DMS79 (cell line): ENCODE data around the gene KCTD5.
"Not testable (repeated sequence)": the region's sequence is repeated elsewhere in the genome, so short reads cannot be mapped to it uniquely, and the experiment has no call there.

ENCODE experiments used
- DNase-seq: peaks from one replicate; lab custom pipeline; 2025; lab: John Stamatoyannopoulos, UW

The KCTD5 gene, protein sequence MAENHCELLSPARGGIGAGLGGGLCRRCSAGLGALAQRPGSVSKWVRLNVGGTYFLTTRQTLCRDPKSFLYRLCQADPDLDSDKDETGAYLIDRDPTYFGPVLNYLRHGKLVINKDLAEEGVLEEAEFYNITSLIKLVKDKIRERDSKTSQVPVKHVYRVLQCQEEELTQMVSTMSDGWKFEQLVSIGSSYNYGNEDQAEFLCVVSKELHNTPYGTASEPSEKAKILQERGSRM

DNA sequence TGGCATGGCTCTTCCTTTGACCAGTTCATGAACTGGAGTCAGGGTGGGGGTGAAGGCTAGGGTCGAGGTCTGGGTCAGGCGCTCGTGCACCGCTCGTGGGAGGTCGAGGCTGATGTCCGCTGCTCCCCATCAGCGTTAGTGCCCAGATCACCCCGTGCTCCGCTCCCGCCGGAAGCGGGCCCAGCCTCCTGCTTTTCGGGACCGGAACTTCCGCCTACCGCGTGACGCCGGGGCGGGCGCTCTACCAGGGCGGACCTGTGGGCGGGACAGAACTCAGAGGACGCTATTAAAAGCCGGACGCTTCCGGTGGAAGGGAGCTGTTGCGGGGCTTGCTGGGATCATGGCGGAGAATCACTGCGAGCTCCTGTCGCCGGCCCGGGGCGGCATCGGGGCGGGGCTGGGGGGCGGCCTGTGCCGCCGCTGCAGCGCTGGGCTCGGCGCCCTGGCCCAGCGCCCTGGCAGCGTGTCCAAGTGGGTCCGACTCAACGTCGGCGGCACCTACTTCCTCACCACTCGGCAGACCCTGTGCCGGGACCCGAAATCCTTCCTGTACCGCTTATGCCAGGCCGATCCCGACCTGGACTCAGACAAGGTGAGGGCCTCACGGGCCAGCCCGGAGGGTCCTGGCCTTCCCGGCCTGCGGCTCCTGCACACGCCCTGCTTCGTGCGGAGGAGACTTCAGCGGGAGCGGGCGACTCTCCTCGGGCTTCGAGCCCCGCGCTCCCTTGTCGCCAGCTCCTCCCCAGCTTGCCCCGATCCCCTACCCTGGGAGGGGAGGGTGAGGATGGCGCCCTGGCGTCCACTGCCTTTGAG, at the start of gene KCTD5:
Gene KCTD5, plus strand, starts transcription at position 315 of the 813 bp plus-strand sequence. Its CDS starts 26 bp downstream, at position 341.
- peak; percentile 83 for DNase-seq

DNA sequence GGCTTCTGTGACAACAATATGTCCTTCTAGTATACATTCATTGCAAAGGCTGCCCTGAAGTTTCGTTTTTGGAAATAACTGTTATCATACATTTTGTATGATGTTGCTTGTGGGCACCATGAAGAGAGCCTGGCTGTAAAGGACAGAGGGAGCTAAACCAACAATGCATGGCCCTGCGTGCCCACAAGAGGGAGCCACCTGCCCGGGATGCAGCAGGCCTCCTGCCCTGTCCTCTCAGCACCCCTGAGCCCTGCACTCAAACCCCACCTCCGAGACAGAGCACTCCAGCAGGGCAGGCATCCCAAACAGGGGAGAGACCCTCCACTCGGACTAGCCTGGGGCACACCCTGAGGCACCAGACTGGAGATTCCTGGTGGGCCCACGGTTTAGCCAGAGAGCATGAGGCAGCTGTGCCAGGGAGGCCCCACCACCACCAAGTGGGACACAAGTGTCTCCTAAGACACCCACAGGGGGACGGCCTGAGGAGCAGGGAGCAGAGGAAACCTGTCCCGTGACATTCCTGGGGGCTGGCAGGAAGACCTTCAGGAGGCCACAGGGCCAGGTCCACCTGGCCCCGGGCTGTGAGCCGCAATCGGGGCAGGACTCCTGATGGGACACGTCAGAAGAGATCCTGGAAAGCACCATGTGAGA, 43.1 kb upstream of the KCTD5 start:
- DNase-seq: not testable (repeated sequence)

DNA sequence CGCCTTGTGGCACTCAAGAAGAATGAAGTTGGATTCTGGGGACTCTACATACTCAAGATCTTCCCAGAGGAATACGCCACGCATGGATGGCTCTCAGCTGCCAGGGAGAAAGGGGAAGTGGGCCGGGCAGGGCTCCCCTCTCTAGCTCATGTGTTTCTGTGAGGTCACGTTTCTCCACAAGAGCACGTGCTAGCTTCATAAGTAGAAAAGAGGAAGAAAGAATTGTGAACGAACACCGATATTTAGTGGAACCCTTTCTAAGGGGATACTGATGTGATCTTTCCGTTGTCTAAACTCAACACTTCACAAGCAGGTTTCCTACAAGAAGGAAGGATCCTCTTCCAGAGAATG, 42.6 kb upstream of the KCTD5 start:
- not testable (repeated sequence) for DNase-seq

DNA sequence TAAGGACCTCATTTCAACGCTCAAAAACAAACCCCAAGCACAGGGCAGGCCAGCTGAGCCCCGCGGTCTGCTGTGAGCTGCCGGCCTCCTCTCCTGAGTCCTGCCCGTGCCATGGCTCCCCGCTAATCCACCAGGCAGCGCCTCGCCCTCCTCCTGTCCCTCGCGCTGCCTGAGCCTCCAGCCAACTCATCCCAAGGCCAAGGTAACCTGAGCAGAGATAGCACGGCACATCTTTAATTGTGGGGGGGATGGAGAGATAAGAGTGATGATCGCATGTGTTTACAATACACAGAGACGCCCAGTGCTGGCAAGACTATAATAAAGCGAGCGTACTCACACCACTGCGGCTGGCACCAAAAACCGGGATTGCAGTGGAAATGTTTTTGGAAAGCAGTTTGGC, 39.8 kb upstream of the KCTD5 start:
- not testable (repeated sequence) for DNase-seq

GRCh38 chr16:2644754-2645453, 37.4 kb upstream of the KCTD5 start:
- not testable (repeated sequence) for DNase-seq

GRCh38 chr16:2651268-2651871, 31.0 kb upstream of the KCTD5 start:
- DNase-seq: not testable (repeated sequence)

DNA sequence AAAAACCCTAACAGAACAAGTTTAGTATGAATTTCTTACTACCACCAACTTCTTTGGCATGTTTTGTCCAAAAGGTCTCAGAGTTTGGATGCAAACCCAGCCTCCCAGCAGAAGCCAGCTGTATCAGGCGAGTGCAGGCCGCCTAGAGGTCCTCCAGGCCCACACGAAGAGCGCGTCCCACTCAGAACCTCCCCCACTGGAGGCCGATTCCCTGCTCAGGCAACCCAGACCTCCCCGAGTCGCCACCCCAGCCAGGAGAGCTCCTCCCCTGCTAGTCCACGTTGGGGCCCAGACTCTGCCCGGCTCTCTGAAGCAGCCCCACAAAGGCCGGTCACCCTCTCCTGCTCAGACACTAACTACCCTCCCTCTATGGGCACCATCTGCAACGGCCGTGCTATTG, 28.4 kb upstream of the KCTD5 start:
- not testable (repeated sequence) for DNase-seq

- not testable (repeated sequence) for DNase-seq
These were observed 27.4 kb upstream of the KCTD5 start for GRCh38 chr16:2654949-2655348.

- no peak for DNase-seq
These were observed 25.3 kb upstream of the KCTD5 start for GRCh38 chr16:2656985-2657384.

GRCh38 chr16:2657803-2658202, 24.5 kb upstream of the KCTD5 start:
- not testable (repeated sequence) for DNase-seq

- not testable (repeated sequence) for DNase-seq
These were observed 22.8 kb upstream of the KCTD5 start for GRCh38 chr16:2659560-2659959.

DNA sequence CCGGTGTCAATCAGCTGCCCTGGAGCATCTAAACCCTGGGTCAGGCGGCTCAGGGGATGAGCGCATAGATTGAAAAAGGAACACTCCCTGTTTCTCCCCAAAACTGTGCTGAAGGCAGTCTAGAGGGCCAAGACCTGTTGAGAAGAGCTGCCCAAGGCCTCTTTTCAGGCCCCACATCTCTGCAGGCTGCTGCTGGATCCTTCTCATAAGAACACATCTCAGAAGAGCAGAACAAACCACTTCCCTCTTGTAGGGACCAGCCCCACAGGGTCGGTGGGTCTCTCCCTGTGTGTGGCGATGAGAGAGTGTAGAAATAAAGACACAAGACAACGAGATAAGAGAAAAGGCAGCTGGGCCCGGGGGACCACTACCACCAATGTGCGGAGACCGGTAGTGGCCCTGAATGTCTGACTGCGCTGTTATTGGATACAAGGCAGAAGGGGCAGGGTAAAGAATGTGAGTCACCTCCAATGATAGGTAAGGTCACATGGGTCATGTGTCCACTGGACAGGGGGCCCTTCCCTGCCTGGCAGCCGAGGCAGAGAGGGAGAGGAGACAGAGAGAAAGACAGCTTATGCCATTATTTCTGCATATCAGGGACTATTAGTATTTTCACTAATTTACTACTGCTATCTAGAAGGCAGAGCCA, 22.2 kb upstream of the KCTD5 start:
- DNase-seq: not testable (repeated sequence)

GRCh38 chr16:2660755-2661373, 21.5 kb upstream of the KCTD5 start:
- not testable (repeated sequence) for DNase-seq

- DNase-seq: no peak
These were observed 18.5 kb upstream of the KCTD5 start for GRCh38 chr16:2663553-2664546.

- peak; percentile 62 for DNase-seq
These were observed 17.7 kb upstream of the KCTD5 start for GRCh38 chr16:2664574-2664982.

DNA sequence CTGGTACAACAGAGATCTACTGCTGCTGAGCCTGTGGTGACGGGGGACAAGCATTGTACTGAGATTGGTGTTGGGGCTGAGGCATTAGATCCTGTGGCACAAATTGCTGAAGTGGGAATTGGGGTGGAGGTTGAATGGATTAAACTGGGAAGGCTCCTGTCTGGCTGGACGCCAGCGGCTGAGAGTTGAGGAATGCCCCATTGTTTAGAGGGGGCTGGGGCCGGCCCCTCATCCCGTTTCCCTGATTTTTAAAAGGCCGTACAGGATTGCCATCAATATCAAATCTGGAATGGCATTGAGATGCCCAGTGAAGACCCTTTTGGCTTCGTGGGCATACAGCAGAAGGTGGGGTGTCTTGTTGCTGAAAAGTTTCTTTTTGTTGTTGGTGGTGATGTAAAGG, 15.7 kb upstream of the KCTD5 start:
- DNase-seq: not testable (repeated sequence)

GRCh38 chr16:2669587-2669986, 12.7 kb upstream of the KCTD5 start:
- DNase-seq: not testable (repeated sequence)

DNA sequence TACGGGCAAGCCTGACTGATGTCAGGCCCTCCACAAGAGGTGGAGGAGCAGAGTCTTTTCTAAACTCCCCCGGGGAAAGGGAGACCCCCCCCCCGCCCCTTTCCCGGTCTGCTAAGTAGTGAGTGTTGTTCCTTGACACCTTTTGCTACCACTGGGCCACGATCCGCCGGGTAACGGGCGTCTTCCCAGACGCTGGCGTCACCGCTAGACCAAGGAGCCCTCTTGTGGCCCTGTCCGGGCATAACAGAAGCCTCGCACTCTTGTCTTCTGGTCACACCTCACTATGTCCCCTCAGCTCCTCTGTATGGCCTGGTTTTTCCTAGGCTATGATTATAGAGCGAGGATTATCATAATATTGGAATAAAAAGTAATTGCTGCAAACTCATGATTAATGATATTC, 12.3 kb upstream of the KCTD5 start:
- not testable (repeated sequence) for DNase-seq

GRCh38 chr16:2671193-2671592, 11.1 kb upstream of the KCTD5 start:
- not testable (repeated sequence) for DNase-seq

GRCh38 chr16:2671741-2672140, 10.6 kb upstream of the KCTD5 start:
- DNase-seq: no peak
